Astrocyte of the cerebellum (primary cell): ENCODE data around the gene KCNH4.

Experiments
- DNase-seq: peaks from one replicate; pipeline ENCODE4 v3.0.0-alpha.2; 2011; ENCODE audit warnings: low read depth
- H3K4me3 ChIP-seq: 2 replicates; pipeline ENCODE4 v1.5.1; 2011; ENCODE audit warnings: mild to moderate bottlenecking, low read depth, low read length, moderate library complexity
- in situ Hi-C: cut with HindIII; loops from 2 replicates; pipeline ENCODE4 v1.10.0; 2017; ENCODE audit warnings: low sequenced_read_pairs
- TF ChIP-seq, protein P1 (sequence below): IDR thresholded peaks from 2 replicates; pipeline ENCODE4 v1.5.1; 2012; ENCODE audit warnings: low read length, low read depth, moderate library complexity, mild to moderate bottlenecking; ENCODE audit errors: missing control alignments

The KCNH4 gene

DNA sequence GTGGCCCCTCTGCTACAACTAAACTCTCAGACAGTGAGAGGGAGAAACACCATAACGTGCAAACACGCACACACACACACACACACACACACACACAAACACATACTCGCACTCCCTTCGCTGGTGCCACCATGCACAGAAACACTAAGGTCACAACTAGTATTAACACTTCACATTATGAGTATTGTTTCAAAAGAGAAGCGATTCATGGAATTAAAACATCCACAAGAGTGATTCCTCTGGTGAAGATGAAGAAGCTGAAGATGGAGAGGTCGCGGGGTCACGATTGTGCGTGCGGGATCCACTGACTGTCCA lies 20.5 kb upstream of the KCNH4 start:
- TF ChIP-seq, protein P1, sequence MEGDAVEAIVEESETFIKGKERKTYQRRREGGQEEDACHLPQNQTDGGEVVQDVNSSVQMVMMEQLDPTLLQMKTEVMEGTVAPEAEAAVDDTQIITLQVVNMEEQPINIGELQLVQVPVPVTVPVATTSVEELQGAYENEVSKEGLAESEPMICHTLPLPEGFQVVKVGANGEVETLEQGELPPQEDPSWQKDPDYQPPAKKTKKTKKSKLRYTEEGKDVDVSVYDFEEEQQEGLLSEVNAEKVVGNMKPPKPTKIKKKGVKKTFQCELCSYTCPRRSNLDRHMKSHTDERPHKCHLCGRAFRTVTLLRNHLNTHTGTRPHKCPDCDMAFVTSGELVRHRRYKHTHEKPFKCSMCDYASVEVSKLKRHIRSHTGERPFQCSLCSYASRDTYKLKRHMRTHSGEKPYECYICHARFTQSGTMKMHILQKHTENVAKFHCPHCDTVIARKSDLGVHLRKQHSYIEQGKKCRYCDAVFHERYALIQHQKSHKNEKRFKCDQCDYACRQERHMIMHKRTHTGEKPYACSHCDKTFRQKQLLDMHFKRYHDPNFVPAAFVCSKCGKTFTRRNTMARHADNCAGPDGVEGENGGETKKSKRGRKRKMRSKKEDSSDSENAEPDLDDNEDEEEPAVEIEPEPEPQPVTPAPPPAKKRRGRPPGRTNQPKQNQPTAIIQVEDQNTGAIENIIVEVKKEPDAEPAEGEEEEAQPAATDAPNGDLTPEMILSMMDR: no peak
- H3K4me3 ChIP-seq: no peak overlapping the region
- in situ Hi-C loops: no loop called here
- DNase-seq: no peak

DNA sequence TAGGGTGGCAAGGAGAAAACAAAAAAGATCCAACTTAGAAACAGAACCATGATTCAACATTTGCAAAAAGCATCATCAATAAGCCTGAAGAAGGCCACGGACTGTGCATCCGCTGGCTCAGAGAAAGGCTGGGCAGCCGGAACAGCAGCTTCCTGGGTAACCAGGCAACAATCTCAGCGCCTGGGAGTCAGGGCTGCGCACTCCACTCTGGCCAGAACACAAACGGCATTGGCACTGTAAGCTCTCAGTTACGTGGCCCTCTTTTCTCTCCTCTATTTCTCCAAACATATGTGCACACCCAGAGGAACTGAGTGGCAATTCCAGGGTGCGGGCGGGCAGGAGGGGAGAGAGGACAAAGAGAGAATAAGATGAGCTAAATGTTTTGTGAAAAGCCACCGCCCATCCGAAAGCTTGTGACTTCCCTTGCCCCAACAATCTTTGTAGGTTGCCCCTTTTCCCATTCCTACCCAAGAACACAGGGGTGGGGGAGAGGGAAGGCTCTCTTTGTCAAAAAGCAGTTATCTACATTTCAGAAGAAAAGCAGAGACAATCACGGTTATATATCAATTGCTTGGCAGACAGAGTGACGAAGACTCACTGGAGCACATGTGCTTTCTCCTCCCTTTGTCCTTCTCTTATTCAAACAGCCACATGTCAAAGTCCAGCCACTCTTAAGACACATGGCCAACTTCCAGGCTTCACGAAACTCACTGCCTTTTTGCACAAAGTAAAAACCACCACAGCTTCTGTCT lies 19.9 kb upstream of the KCNH4 start:
- H3K4me3 ChIP-seq: no peak overlapping the region
- in situ Hi-C loops: no loop called here
- DNase-seq: no peak
- TF ChIP-seq, protein P1: no peak

DNA sequence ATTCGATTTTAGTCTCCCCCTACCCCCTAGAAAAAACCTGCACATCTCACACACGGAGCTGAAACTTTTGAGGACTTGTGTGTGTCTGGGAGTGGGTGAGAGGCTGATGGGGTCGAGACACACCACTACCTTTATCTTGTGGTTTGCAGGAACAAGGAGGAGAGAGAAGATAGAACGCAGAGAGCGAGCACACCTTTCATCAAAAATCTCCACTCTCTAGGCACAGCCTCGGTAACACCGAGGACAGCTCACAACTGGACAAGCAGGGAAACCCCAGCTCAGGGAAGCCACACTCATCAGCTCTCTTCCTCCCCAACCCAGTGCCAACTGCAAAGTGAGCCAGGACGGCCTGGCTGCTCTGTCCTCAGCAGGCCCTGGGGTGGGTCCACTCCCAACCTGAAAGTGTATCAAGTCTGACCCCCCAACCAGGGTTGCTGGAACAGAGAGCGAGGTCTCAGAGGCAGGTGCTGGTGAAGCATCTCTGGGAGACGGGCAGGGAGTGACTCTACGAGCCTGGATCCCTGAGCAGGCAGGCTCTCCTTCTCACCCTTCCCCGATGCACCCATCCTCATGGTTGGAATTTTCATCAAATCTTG lies 18.6 kb upstream of the KCNH4 start:
- in situ Hi-C loops: no loop called here
- no peak for DNase-seq
- TF ChIP-seq, protein P1: no peak
- H3K4me3 ChIP-seq: no peak overlapping the region

DNA sequence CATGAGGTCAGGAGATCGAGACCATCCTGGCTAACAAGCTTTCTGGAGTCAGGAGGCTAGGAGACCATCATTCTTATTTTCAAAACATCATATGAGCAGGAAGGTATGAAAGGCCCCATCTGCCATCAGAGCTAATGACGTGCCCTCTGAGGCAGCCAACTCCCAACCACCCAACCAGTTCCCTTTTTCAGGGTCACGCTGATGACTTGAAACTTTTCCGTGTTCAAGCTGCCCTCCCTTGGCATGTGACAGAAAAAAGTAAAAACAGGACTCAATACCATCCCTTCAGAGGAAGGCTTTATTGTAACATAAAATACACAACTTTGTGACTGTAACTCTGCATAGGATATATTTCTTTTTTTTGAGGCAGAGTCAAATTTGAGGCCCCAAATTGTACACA lies 18.0 kb upstream of the KCNH4 start:
- DNase-seq: no peak
- TF ChIP-seq, protein P1: no peak
- no peak overlapping the region for H3K4me3 ChIP-seq
- in situ Hi-C loops: no loop called here

DNA sequence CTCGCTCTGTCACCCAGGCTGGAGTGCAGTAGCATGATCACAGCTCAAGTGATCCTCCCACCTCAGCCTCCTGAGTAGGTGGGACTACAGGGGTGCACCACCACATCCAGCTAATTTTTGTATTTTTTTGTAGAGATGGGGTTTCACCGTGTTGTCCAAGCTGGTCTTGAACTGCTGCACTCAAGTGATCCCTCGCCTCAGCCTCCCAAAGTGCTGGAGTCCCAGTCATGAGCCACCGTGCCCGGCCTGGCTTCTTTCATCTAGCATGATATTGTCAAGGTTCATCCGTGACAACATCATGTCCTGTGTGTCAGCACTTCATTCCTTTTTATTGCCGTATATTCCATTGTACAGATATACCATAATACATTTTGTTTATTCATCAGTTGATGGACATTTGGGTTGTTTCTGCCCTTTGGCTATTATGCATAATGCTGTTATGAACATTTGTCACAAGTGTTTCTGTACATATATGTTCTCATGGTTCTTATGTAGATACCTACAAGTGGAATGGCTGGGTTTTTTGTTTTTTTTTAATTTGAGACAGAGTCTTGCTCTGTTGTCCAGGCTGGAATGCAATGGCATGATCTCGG lies 16.7 kb upstream of the KCNH4 start:
- no peak overlapping the region for H3K4me3 ChIP-seq
- in situ Hi-C loops: no loop called here
- TF ChIP-seq, protein P1: no peak
- DNase-seq: no peak

DNA sequence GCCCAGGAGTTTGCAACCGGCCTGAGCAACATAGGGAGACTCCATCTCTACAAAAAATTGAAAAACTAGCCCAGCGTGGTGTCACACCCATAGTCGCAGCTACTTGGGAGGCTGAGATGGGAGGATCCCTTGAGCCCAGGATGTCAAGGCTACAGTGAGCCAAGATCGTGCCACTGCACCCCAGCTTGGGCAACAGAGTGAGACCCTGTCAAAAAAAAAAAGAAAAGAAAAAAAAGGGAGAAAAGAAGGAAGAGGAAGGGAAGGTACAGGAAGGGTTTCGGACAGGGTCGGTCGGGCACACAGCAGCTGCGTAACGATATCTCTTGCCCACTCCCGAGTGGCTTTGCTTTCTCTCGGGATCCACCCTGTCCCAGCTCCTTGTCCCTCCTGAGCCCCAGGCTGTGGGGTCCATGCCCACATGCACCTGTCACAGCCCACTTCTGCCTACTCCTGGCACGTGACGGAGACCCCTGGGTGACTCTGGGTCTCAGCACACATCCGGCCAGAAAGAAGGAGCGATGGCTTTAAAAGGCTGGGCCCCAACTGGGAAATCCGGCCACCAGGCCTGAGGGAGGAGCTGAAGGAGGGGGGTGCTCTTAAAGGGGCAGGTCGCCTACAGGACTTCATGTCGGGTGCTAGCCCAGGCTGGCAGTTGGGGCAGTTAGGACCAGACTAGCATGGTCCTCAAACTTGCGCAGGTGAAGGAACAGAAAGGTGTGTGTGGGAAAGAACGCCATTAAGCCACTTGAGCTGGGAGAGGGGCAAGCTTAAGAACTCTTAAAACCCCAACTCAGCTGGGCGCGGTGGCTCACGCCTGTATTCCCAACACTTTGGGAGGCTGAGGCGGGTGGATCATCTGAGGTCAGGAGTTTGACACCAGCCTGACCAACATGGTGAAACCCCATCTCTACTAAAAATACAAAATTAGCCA lies 13.3 kb upstream of the KCNH4 start, which contains the start of gene GHDC:
TSS of gene GHDC (minus strand) at position 526 of the 931 bp plus-strand sequence. CDS start 913 bp downstream, outside the sequence.
- peak within 1 kb of the TSS; percentile 48 for H3K4me3 ChIP-seq
- in situ Hi-C loops: no loop called here
- TF ChIP-seq, protein P1: no peak
- no peak for DNase-seq
